ENCODE results near the gene DNALI1. TPM values are rescaled to one million over a fixed set of nuclear protein-coding genes. Genes with fewer than 3 reads are reported as not detected.
"Not testable (repeated sequence)": the region's sequence is repeated elsewhere in the genome, so short reads cannot be mapped to it uniquely, and the experiment has no call there.

Gene DNALI1
- total RNA-seq, 2 donors from 2014 or later, result not detected

DNA sequence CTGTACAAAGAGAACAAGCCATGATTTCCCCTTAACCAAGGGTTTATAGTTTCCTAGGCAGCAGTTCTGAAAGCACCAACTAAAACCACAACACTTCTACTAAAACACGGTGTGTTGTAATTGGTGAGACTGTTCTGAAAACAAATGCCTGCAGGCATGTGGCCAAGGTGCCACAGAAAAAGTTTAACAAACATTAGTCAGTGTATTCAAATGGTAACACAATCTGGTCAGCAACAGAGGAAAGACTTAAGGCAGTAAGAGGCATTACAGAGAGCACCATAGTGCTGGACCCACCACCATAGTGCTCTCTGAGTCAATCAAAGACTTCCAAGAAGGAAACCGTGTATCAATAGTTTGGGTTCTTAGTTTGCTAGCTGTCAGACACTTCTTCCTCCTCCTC is 19.4 kb upstream of the DNALI1 start:
- H3K9me3 Mint-ChIP-seq, result no peaks in the 10 kb centered on the region
- H3K4me3 Mint-ChIP-seq, result no peak overlapping the region
- peak overlapping the region; percentile 36 to 52 for H3K27ac Mint-ChIP-seq
- DNase-seq (ENCODE audit: low spot score) (no peak), ATAC-seq (peak; percentile 36 to 84)
- H3K27me3 Mint-ChIP-seq, result no peaks in the 10 kb centered on the region
- peaks cover 30% of the 10 kb centered on the region for H3K36me3 Mint-ChIP-seq
- H3K4me1 Mint-ChIP-seq (ENCODE audit: low read depth in 2 of 2), result peaks cover 20 to 30% of the 10 kb centered on the region in 2 donors

DNA sequence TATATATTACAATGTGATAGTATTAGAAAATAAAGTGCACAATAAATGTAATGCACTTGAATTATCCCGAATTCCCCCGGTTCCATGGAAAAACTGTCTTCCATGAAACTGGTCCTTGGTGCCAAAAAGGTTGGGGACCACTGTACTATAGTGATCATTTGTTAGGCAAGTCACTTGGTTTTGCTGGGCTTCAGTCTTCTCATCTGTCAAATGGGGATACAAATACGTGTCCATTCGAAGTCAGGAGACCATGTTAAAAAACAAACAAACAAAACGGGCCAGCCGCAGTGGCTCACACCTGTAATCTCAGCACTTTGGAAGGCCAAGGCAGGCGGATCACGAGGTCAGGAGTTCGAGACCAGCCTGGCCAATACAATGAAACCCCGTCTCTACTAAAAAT is 17.6 kb upstream of the DNALI1 start:
- Mint-ChIP-seq H3K4me1 (ENCODE audit: low read depth in 2 of 2) (peaks cover 18 to 24% of the 10 kb centered on the region in 2 donors), H3K36me3 (peaks cover 30% of the 10 kb centered on the region)
- not testable (repeated sequence) for H3K27ac Mint-ChIP-seq; H3K27me3 Mint-ChIP-seq; DNase-seq (ENCODE audit: low spot score); ATAC-seq; H3K4me3 Mint-ChIP-seq; H3K9me3 Mint-ChIP-seq

DNA sequence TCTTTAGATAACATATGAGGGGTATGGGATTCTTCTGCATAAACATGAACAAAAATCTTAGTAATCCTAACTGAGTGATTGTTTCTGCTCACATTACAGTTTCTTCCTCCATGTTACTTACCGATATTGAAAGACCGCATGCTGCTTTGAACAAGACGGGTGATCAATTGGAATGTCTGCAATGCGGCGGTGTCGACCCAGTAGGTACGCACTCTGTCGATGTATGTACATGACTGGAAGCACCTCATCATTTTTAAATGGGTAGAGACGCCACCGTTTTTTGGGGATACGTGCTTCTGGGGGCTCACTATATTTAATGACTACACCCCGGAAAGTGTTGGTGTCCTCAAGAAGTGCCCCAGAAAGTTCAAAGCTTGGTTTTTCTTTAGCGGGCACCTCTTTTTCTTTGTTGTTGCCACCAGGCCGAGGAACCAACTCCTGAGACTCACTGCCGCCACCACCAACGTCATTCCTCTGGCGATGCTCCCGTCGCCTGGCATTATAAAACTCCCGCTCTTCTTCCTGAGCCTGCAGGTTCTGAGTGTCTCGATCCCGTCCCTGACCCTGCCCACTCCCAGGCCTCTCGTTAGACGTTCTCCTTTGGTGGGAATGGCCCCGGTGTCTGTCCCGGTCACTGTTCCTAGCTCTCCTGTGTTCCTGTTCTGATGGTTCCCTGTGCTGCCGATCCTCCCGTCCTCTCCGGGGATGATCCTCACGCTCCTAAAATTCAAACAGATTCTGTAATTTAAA is 16.5 kb upstream of the DNALI1 start:
- DNase-seq (ENCODE audit: low spot score), result no peak
- H3K36me3 Mint-ChIP-seq, result peaks cover 33% of the 10 kb centered on the region

DNA sequence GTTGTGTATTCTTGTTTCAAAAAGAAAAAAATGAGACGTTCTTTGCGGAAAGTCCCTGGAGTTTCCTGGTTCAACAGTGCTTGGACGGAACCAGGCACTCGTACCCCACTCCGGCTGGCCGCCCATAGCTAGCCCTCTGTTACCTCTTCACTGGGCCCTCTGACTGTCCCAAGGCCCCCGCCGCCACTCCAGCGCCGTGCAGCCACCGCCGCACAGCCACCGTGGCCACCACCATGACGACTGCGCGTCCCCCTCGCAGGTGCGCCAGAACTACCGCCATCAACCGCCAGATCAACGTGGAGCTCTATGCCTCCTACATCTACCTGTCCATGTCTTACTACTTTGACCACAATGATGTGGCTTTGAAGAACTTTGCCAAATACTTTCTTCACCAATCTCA is 12.2 kb upstream of the DNALI1 start:
- no peak for ATAC-seq

More for the DNA sequence above, 16.5 kb upstream of the DNALI1 start:
- Mint-ChIP-seq H3K9me3 (no peaks in the 10 kb centered on the region), H3K27ac (no peak overlapping the region), H3K27me3 (no peaks in the 10 kb centered on the region), H3K4me1 (ENCODE audit: low read depth in 2 of 2) (peaks cover 20 to 26% of the 10 kb centered on the region in 2 donors), H3K4me3 (no peak overlapping the region)
- ATAC-seq, result no peak

DNA sequence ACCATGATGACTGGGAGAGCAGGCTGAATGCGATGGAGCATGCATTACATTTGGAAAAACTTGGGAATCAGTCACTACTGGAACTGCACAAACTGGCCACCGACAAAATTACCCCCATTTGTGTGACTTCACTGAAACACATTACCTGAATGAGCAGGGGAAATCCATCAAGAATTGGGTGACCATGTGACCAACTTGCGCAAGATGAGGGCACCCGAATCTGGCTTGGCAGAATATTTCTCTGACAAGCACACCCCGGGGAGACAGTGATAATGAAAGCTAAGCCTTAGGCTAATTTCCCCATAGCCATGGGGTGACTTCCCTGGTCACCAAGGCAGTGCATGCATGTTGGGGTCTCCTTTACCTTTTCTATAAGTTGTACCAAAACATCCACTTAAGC is 11.7 kb upstream of the DNALI1 start:
- Mint-ChIP-seq H3K27me3 (no peaks in the 10 kb centered on the region), H3K9me3 (no peaks in the 10 kb centered on the region), H3K36me3 (peaks cover 34% of the 10 kb centered on the region), H3K4me3 (no peak overlapping the region), H3K27ac (peak overlapping the region in 1 of 2 donors; percentile 15), H3K4me1 (ENCODE audit: low read depth in 2 of 2) (peaks cover 14 to 17% of the 10 kb centered on the region in 2 donors)
- DNase-seq (ENCODE audit: low spot score), result no peak
- no peak for ATAC-seq

More for the DNA sequence above, 12.2 kb upstream of the DNALI1 start:
- H3K27me3 Mint-ChIP-seq, result no peaks in the 10 kb centered on the region
- H3K4me3 Mint-ChIP-seq, result no peak overlapping the region
- peak overlapping the region in 1 of 2 donors; percentile 15 for H3K27ac Mint-ChIP-seq
- H3K9me3 Mint-ChIP-seq, result no peaks in the 10 kb centered on the region
- no peak for DNase-seq (ENCODE audit: low spot score)
- peaks cover 31% of the 10 kb centered on the region for H3K36me3 Mint-ChIP-seq
- peaks cover 9 to 12% of the 10 kb centered on the region in 2 donors for H3K4me1 Mint-ChIP-seq (ENCODE audit: low read depth in 2 of 2)

DNA sequence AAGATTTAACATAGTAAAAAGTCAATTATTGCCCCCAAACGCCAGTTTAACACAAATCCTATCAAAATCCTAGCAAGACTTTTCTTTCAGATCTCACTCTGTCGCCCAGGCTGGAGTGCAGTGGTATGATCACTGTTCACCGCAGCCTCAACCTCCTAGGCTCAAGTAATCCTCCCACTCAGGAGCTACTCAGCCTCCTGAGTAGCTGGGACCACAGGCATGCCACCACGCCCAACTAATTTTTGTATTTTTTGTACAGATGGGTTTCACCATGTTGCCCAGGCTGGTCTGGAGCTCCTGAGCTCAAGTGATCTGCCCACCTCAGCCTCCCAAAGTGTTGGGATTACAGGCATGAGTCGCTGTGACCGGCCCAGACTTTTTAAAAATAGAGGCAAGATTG is 7.4 kb upstream of the DNALI1 start:
- ATAC-seq (no peak), DNase-seq (ENCODE audit: low spot score) (no peak)
- Mint-ChIP-seq H3K27ac (peak overlapping the region; percentile 17 to 62), H3K36me3 (peaks cover 40% of the 10 kb centered on the region), H3K27me3 (no peaks in the 10 kb centered on the region), H3K9me3 (no peaks in the 10 kb centered on the region), H3K4me1 (ENCODE audit: low read depth in 2 of 2) (peaks cover 32 to 48% of the 10 kb centered on the region in 2 donors), H3K4me3 (no peak overlapping the region)

DNA sequence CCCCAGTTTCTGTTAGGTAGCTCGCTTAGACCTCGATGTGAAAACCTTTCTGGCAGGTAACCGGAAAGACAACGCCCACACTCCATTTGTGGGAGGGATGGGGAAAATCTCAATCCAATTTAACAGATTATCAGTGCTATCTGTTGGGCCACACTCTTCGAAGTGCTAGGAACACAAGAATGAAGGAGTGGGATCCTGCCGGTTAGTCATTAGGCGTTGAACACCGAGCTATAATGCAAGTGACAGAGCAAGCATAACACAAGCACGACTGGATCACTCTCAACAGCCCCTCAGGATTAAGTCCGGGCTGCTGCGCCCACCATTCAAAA is 3.2 kb upstream of the DNALI1 start:
- Mint-ChIP-seq H3K9me3 (no peaks in the 10 kb centered on the region), H3K27me3 (peaks cover 0 to 7% of the 10 kb centered on the region in 2 donors), H3K4me1 (ENCODE audit: low read depth in 2 of 2) (peaks cover 26 to 43% of the 10 kb centered on the region in 2 donors), H3K27ac (peak overlapping the region; percentile 93 to 98), H3K36me3 (peaks cover 24% of the 10 kb centered on the region), H3K4me3 (peak overlapping the region; percentile 98)
- no peak for ATAC-seq
- no peak for DNase-seq (ENCODE audit: low spot score)

DNA sequence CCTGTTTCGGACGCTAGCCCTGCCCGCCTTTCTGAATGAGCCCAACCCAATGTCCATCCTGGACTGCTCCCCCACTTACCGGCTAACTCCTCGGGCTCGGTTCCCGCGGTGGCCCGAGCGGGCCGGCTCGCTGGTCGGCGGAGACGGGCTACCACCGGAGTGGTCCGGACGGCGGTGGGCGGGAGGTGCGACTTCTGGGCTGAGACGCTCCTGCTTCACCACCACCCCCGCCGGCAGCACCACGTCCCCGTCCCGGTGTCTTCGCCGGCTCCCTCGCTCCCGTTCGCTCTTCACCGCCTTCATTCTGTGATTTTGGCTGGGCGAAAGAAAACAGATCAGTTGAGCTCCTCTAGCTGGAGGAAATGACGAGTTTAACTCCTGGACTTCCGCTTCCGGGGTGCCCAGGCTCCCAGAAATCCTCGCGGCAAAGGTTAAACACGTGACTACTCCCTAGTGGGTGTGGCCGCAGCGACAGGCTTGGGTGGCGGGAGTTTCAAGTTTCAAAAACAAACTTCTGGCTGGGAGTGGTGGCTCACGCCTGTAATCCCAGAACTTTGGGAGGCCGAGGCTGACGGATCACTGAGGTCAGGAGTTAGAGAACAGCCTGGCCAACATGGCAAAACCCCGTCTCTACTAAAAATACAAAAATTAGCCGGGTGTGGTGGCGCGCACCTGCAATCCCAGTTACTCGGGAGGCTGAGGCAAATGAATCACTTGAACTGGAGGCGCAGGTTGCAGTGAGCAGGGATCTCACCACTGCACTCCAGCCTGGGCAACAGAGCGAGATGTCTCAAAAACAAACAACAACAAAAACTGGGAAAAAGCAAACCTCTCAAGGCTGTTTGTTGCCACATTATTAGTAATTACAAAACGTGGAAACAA is 2.6 kb upstream of the DNALI1 start, which contains the start of gene SNIP1:
Gene SNIP1 (minus strand): TSS at position 367 of the 882 bp plus-strand sequence. CDS start 64 bp downstream, at position 303.
- ATAC-seq, result peak; percentile 97 to 99
- Mint-ChIP-seq H3K27me3 (peaks cover 0 to 7% of the 10 kb centered on the region in 2 donors), H3K4me1 (ENCODE audit: low read depth in 2 of 2) (peaks cover 26 to 39% of the 10 kb centered on the region in 2 donors)

DNA sequence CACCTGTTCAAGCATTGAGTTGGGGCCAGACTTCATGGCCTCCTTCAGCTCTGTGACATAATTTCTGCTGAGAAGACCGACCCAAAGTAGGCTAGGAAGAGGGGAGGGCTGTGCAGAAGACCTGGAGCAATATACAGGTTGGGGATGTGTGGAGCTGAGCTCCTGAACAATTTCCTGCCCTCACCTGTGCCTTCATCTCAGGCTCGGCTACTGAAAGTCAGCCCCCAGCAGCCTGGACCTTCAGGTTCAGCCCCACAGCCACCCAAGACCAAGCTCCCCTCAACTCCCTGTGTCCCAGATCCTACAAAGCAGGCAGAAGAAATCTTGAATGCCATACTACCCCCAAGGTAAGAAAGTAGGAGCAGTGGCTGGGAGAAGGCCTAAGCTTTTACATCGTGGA is 662 bp downstream of the DNALI1 start:
- Mint-ChIP-seq H3K4me1 (ENCODE audit: low read depth in 2 of 2) (peaks cover 11 to 18% of the 10 kb centered on the region in 2 donors), H3K36me3 (peaks cover 7% of the 10 kb centered on the region), H3K27me3 (peaks cover 0 to 7% of the 10 kb centered on the region in 2 donors), H3K4me3 (no peak overlapping the region), H3K9me3 (no peaks in the 10 kb centered on the region), H3K27ac (no peak overlapping the region)
- ATAC-seq, result no peak
- DNase-seq (ENCODE audit: low spot score), result no peak

More for the DNA sequence above, 2.6 kb upstream of the DNALI1 start, which contains the start of gene SNIP1:
- H3K27ac Mint-ChIP-seq, result peak within 1 kb of the TSS; percentile 93 to 98
- H3K36me3 Mint-ChIP-seq, result peaks cover 19% of the 10 kb centered on the region
- H3K4me3 Mint-ChIP-seq, result peak within 1 kb of the TSS; percentile 98
- H3K9me3 Mint-ChIP-seq, result no peaks in the 10 kb centered on the region
- peak; percentile 90 for DNase-seq (ENCODE audit: low spot score)

DNA sequence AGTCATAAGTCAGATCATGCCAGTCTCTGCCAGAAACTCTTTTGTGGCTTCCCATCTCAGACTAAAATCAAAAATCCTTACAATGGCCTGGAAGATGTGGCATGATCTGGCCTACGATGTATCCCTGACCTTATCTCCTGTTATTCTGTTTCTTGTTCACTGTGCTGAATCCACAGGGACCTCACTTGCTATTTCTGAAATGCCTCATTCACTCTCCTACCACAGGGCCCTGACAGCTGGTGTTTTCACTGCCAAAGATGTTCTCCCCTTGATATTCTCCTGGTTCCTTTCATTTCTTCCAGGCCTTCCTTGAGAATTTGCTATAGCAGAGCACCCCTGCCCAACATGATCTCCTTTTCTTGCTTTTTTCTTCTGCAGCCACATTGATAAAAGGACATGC is 1.7 kb downstream of the DNALI1 start:
- no peak for ATAC-seq
- H3K9me3 Mint-ChIP-seq, result no peaks in the 10 kb centered on the region
- H3K4me3 Mint-ChIP-seq, result no peak overlapping the region
- no peak overlapping the region for H3K27ac Mint-ChIP-seq
- H3K36me3 Mint-ChIP-seq, result no peaks in the 10 kb centered on the region
- peaks cover 4 to 8% of the 10 kb centered on the region in 2 donors for H3K4me1 Mint-ChIP-seq (ENCODE audit: low read depth in 2 of 2)
- peaks cover 0 to 7% of the 10 kb centered on the region in 2 donors for H3K27me3 Mint-ChIP-seq
- no peak for DNase-seq (ENCODE audit: low spot score)

DNA sequence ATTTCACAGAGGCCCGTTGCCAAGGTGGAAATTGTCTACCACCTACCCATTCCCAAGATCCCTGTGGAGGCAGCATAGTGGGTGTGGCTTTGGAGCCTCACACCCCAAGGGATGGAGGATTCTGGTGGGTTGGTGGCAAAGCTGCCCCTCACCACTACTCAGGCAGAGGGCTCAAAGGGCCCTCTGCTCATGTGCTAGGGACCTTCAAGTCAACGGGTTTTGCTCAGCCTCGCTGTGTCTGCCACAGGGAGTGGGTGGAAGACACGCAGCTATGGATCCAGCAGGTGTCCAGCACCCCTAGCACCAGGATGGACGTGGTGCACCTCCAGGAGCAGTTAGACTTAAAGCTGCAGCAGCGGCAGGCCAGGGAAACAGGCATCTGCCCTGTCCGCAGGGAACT is 2.3 kb downstream of the DNALI1 start:
- Mint-ChIP-seq H3K4me3 (no peak overlapping the region), H3K27ac (no peak overlapping the region), H3K9me3 (no peaks in the 10 kb centered on the region), H3K27me3 (peaks cover 0 to 7% of the 10 kb centered on the region in 2 donors), H3K4me1 (ENCODE audit: low read depth in 2 of 2) (peaks cover 2 to 3% of the 10 kb centered on the region in 2 donors), H3K36me3 (no peaks in the 10 kb centered on the region)
- no peak for DNase-seq (ENCODE audit: low spot score)
- no peak for ATAC-seq

DNA sequence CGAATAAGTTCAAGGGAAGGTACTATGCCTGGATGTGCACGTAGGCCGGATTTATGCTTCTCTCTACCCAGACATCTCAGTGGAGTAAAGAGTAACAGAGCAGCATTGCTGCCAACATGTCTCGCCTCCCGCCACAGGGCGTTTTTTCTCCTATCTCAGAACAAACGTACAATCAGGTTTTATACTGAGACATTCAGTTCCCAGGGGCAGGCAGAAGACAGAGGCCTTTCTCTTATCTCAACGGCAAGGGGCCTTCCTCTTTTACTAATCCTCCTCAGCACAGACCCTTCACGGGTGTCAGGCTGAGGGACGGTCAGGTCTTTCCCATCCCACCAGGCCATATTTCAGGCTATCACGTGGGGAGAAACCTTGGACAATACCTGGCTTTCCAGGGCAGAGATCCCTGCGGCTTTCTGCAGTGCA is 3.2 kb downstream of the DNALI1 start:
- not testable (repeated sequence) for H3K9me3 Mint-ChIP-seq, H3K36me3 Mint-ChIP-seq, H3K27me3 Mint-ChIP-seq

DNA sequence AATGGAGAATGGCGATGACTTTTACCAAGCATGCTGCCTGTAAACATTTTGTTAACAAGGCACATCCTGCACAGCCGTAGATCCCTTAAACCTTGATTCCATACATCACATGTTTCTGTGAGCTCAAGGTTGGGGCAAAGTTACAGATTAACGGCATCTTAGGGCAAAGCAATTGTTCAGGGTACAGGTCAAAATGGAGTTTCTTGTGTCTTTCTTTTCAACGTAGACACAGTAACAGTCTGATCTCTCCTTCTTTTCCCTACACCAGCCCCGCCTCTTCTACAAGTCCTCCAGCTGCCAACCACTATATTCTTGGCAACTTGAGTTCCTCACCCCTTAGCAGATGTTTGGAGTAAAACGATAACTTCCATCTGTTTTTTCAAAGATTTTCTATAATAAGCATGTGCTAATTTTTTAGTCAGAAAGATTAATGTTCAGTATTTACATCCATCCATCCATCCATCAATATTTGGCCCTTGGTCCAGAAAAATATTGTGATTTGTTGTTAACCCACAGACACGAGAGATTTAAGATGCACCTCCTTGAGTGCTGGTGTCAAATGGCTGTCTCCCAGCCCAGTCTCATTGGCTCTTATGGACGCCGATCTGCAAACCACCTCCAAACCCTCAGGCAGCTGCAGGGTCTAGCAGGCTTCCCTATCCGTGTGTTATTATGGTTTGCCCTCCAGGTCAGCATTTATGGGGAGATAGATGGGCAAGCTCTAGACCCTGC is 3.8 kb downstream of the DNALI1 start:
- ATAC-seq (no peak), DNase-seq (ENCODE audit: low spot score) (no peak)
- no peak overlapping the region for H3K27ac Mint-ChIP-seq
- peaks cover 3% of the 10 kb centered on the region for H3K36me3 Mint-ChIP-seq
- H3K4me1 Mint-ChIP-seq (ENCODE audit: low read depth in 2 of 2), result no peaks in the 10 kb centered on the region
- H3K9me3 Mint-ChIP-seq, result no peaks in the 10 kb centered on the region
- no peak overlapping the region for H3K4me3 Mint-ChIP-seq
- peaks cover 0 to 7% of the 10 kb centered on the region in 2 donors for H3K27me3 Mint-ChIP-seq

More for the DNA sequence above, 3.2 kb downstream of the DNALI1 start:
- not testable (repeated sequence) for DNase-seq (ENCODE audit: low spot score); H3K27ac Mint-ChIP-seq; ATAC-seq; H3K4me1 Mint-ChIP-seq (ENCODE audit: low read depth in 2 of 2); H3K4me3 Mint-ChIP-seq

Data from natural killer cell treated with Interleukin-12 subunit alpha and Interleukin-12 subunit beta and Interleukin-15 and Interleukin-18, amount 100 ng/mL, for 72 hours (primary cell).